Forelimb muscle (tissue), 1 donor: ENCODE measurements around the gene SNAPC4. TPM values are rescaled to one million over a fixed set of nuclear protein-coding genes. Genes with fewer than 3 reads are reported as not detected.
"Not testable (repeated sequence)": the region's sequence is repeated elsewhere in the genome, so short reads cannot be mapped to it uniquely, and the experiment has no call there.

Source experiments
- DNase-seq: peaks from one replicate; pipeline ENCODE4 v3.0.0-alpha.2; 2013; ENCODE audit warnings: low read depth
- polyA plus RNA-seq: library from polyadenylated mRNA; unstranded; fragments of 120-200 nt; gene quantifications from one replicate; pipeline ENCODE4 v1.2.1, GENCODE V29; 2013; ENCODE audit not compliant: insufficient read length

SNAPC4 gene
- polyA plus RNA-seq, 1 donor, result 5.4 TPM

GRCh38 chr9:136358016-136358415, 42.0 kb downstream of the SNAPC4 start:
- DNase-seq, result no peak

- no peak for DNase-seq
Observed at GRCh38 chr9:136357202-136357725, 42.7 kb downstream of the SNAPC4 start.

- DNase-seq, result no peak
Observed at GRCh38 chr9:136355616-136356557, 44.1 kb downstream of the SNAPC4 start.

GRCh38 chr9:136354592-136355085, 45.3 kb downstream of the SNAPC4 start:
- no peak for DNase-seq

- DNase-seq, result no peak
Observed at GRCh38 chr9:136353757-136354488, 46.0 kb downstream of the SNAPC4 start.

- DNase-seq, result no peak
Observed at GRCh38 chr9:136353088-136353487, 46.9 kb downstream of the SNAPC4 start.

GRCh38 chr9:136352682-136353081, 47.3 kb downstream of the SNAPC4 start:
- no peak for DNase-seq

GRCh38 chr9:136351868-136352267, 48.1 kb downstream of the SNAPC4 start:
- not testable (repeated sequence) for DNase-seq

GRCh38 chr9:136351252-136351800, 48.6 kb downstream of the SNAPC4 start:
- DNase-seq, result no peak

Other genes with a start within 250 kb of the SNAPC4 start
- gene LHX3, start 195.0 kb downstream of the SNAPC4 start, polyA plus RNA-seq, result not detected
- gene QSOX2, start 154.4 kb downstream of the SNAPC4 start, polyA plus RNA-seq, result 6.6 TPM
- 0.06 TPM for gene CCDC187, start 96.1 kb downstream of the SNAPC4 start, polyA plus RNA-seq
- 26.0 TPM for gene GPSM1, start 72.6 kb downstream of the SNAPC4 start, polyA plus RNA-seq
- gene DNLZ, start 36.4 kb downstream of the SNAPC4 start, polyA plus RNA-seq, result 7.4 TPM
- 0.82 TPM for gene CARD9, start 26.5 kb downstream of the SNAPC4 start, polyA plus RNA-seq
- gene ENTR1, start 10.4 kb upstream of the SNAPC4 start, polyA plus RNA-seq, result 29.3 TPM
- gene PMPCA, start 10.5 kb upstream of the SNAPC4 start, polyA plus RNA-seq, result 35.3 TPM
- gene INPP5E, start 39.7 kb upstream of the SNAPC4 start, polyA plus RNA-seq, result 10.9 TPM
- gene SEC16A, start 82.9 kb upstream of the SNAPC4 start, polyA plus RNA-seq, result 30.9 TPM
- gene NOTCH1, start 145.9 kb upstream of the SNAPC4 start, polyA plus RNA-seq, result 24.8 TPM